GM19035 (cell line): ENCODE results near the gene CAD.
"Not testable (repeated sequence)": the region's sequence is repeated elsewhere in the genome, so short reads cannot be mapped to it uniquely, and the experiment has no call there.

Experiments used
- ATAC-seq: cut with Tn5 transposase; IDR thresholded peaks from one replicate; pipeline ENCODE4 v1.9.1; 2021; ENCODE audit not compliant: unreplicated experiment

The CAD gene

GRCh38 chr2:27251766-27252165, 34.6 kb downstream of the CAD start:
- no peak for ATAC-seq

GRCh38 chr2:27255187-27255586, 38.0 kb downstream of the CAD start:
- ATAC-seq: no peak

DNA sequence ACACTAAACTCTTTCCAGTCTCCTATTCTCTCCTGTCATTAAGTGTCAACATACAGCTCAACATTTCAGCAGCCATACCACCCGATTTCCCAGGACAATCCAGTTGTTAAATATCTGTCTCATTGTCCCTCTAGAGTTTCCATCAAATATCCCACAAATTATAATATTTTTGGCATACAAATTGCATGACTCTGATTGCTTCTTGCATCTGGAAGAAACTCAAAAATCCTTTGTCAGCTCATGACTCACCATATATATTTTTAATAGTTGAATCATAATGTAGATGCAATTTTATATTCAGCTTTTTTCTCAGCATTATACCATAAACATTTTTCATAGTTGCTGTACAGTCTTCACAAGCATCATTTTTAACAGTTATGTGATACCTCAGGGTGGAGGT, 38.5 kb downstream of the CAD start:
- no peak for ATAC-seq

- ATAC-seq: no peak
Measured at GRCh38 chr2:27256855-27257454, 39.8 kb downstream of the CAD start.

- no peak for ATAC-seq
Measured at GRCh38 chr2:27258051-27258450, 40.9 kb downstream of the CAD start.

DNA sequence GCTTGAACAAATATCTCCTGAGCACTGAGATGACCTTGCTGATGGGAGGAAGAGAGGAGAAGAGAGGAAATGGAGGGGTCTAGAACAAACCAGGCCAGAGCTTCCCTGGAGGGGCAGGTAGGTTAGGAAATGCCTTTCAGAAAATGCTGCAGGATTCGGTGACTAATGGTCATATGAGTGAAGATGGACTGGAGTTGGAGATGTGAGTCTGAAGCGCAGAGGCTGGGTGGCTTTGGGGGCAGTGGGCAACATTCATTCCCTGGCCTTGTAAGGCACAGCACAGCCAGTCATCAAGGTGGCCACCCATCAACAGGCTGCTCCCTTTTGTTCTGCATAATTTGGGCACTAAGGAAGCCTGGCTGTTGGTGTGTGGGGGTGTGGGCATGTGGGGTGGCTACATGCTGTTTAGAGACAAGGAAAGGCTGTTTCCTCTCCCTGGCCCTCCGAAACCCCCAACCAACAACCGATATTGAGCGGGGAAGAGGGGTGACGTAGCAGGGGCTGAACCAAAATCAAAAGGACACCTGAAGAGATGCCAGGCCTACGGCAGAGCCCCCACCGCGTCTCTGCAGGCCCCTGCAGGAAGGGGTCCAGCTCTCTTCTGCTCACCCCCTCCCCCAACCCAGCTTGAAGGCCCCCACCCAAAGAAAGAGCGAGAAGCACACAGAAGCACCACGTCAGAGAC, 44.2 kb downstream of the CAD start:
- no peak for ATAC-seq

GRCh38 chr2:27261926-27262298, 44.7 kb downstream of the CAD start:
- ATAC-seq: no peak

- ATAC-seq: no peak
Measured at GRCh38 chr2:27262379-27263286, 45.5 kb downstream of the CAD start, which contains the start of gene SLC30A3. Gene SLC30A3, minus strand, starts transcription at chr2:27263047. Its CDS starts 141 bp downstream, at chr2:27262906.

- ATAC-seq: no peak
Measured at GRCh38 chr2:27263287-27264252, 46.4 kb downstream of the CAD start.

DNA sequence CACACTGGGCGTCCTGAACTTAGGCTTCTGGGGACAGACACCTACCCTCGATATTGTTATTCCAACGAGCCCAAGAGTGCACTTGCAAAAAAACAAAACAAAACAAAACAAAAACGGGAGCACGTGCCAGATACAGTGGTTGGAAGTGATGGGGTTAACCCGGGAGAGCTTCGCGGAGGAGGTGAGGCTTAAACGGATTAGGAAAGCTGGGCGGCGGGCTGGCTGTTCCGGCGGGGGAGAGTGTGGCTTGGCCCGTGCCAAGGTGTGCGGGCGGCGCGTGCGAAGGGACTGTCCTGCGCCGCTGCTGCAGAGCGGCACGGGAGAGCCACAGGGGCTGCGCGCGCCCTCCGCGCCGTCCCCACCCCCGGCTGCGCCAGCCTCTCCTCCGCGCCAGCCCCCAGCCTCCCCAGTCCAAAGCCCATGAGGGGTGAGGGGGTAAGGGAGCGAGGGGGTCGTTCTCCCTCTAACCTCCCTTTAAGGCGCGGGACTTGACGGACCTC, 47.1 kb downstream of the CAD start:
- no peak for ATAC-seq

- ATAC-seq: no peak
Measured at GRCh38 chr2:27264753-27265535, 47.8 kb downstream of the CAD start.

- ATAC-seq: no peak
Measured at GRCh38 chr2:27265536-27265870, 48.3 kb downstream of the CAD start.

GRCh38 chr2:27268296-27268695, 51.1 kb downstream of the CAD start:
- not testable (repeated sequence) for ATAC-seq

- no peak for ATAC-seq
Measured at GRCh38 chr2:27270131-27270530, 53.0 kb downstream of the CAD start.

GRCh38 chr2:27270670-27271069, 53.5 kb downstream of the CAD start:
- no peak for ATAC-seq

DNA sequence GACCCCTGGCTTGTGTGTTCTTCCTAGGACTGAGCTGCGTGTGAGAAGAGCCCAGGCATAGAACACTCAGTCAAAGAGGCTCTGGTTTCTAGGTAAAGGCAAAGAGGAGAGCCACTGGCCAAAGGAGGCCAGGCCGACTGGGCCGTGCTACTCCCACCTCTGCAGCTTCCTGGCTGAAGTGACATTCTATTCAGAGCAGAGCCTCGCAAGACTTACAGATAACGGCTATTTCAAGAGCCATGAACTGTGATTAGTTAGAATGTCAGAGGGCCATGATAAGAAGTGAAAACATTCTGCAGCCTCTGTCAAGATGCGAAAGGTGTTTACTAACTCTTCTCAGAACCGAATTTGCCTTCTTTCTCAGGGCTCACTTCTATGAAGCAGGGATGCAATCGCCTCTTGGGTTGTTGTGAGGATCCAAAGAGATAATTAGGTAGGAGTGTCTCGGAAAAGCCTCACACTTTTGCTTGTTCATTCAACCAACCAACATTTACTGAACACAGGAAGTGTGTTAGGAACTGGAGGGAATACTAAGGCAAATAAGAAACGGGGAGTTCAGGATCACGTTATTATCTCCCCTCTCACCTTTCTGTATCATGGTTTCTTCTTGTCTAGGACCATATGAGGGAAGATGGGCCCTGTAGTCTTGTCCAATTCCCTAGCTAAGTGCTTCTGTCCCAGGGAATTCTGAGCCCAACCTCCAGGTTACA, 54.6 kb downstream of the CAD start:
- no peak for ATAC-seq

DNA sequence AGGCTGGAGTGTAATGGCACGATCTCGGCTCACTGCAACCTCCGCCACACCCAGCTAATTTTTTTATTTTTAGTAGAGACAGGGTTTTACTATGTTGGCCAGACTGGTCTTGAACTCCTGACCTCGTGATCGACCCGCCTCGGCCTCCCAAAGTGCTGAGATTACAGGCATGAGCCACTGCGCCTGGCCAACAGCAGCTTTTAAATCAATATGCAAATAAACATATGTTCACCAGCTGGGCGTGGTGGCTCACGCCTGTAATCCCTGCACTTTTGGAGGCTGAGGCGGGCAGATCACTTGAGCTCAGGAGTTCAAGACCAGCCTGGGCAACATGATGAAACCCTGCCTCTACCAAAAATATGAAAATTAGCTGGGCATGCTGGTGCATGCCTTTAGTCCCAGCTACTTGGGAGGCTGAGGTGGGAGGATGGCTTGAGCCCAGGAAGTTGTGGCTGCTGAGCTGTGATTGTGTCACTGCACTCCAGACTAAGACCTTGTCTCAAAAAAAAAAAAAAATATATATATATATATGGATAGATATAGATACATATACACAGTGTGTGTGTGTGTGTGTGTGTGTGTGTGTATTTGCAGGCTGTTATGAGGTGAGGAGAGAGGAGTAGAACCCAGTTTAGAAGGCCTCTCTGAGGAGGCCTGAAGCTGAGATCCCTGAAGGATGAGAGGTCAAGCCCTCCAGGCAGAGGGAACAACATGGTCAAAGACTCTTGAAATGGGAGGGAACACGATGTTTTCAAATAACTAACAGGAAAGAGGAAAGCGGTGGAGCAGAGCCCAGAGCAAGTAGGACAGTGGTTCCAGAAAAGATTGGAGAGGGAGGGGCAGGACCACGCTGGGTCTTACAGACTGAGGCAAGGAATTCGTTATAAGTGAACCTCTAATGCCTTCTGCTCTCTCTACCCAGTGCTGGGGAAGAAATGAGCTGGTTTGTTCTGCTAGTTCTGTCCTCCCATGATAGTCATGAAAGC, 55.7 kb downstream of the CAD start:
- ATAC-seq: not testable (repeated sequence)
